IPS-18c (cell line): ENCODE data around the gene PRPH2.
"Not testable (repeated sequence)": the region's sequence is repeated elsewhere in the genome, so short reads cannot be mapped to it uniquely, and the experiment has no call there.

Experiments
- H3K4me3 ChIP-seq: 2 replicates; pipeline ENCODE4 v1.7.0; 2013; ENCODE audit warnings: low read depth, mild to moderate bottlenecking, low read length, moderate library complexity; ENCODE audit not compliant: insufficient read depth
- H3K9me3 ChIP-seq: one replicate; pipeline ENCODE4 v1.6.1; 2013; ENCODE audit warnings: mild to moderate bottlenecking, low read length, moderate library complexity; ENCODE audit not compliant: control insufficient read depth, insufficient read depth

Gene PRPH2

GRCh38 chr6:42709871-42710270 lies 12.5 kb downstream of the PRPH2 start:
- Histone ChIP-seq H3K9me3 (peaks cover 2% of the 10 kb centered on the region), H3K4me3 (no peak overlapping the region)

DNA sequence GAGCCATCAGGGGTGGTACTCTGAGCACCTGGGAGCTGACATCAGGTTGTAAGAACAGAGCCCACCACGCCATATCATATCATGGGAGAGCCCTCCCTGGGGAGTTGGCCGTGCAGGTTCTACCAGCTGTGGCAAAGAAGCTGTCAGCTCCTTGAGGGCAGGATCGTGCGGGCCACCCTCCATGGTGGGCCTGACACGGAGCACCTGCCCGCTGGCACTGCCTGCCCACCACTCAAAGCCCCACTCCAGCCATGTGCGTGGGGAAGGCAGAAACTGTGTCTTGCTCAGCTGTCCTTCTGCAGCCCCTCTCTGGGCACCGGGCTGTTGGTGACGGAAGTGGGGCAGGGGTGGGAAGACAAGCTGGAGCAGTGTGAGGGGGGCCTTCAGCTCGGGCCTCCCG lies 14.3 kb downstream of the PRPH2 start:
- no peak overlapping the region for H3K4me3 ChIP-seq
- H3K9me3 ChIP-seq: peaks cover 2% of the 10 kb centered on the region

- peaks cover 2% of the 10 kb centered on the region for H3K9me3 ChIP-seq
These were observed 14.8 kb downstream of the PRPH2 start for GRCh38 chr6:42707595-42707994.

DNA sequence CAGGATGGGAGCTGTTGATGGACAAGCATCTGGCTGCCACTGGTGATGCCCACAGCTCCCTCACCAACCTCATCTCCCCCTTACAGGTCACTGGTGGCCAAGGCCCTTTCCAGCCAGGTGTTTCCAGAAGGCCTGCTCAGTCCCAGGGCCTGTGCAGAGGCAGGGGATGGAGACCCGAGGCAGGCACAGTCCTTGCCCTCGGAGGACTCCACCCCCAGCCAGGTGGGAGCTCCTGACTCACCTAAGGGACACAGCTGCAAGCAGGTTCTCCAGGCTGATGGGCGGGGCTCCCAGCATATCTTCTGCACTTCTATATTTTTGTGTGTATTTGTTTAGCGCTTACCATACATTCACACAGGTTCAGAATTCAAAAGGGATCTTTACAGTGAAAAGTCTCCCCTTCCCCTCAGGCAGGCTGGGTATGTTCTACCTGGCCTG lies 17.4 kb downstream of the PRPH2 start:
- no peaks in the 10 kb centered on the region for H3K9me3 ChIP-seq
- H3K4me3 ChIP-seq: no peak overlapping the region

More at GRCh38 chr6:42707595-42707994, 14.8 kb downstream of the PRPH2 start:
- H3K4me3 ChIP-seq: no peak overlapping the region

- Histone ChIP-seq H3K9me3 (no peaks in the 10 kb centered on the region), H3K4me3 (peak overlapping the region; percentile 59)
These were observed 18.0 kb downstream of the PRPH2 start for GRCh38 chr6:42704251-42704936.

DNA sequence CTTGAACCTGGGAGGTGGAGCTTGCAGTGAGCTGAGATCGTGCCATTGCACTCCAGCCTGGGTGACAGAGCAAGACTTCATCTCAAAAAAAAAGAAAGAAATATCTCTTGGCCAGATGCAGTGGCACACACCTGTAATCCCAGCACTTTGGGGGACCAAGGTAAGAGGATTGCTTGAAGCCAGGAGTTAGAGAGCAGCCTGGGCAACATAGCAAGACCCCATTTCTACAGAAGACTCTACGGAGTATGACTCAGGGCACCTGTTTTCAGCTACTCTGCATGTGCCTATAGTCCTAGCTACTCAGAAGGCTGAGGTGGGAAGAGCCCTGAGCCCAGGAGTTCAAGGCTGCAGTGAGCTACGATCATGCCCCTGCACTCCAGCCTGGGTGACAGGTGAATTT lies 19.6 kb downstream of the PRPH2 start:
- not testable (repeated sequence) for H3K4me3 ChIP-seq, H3K9me3 ChIP-seq

GRCh38 chr6:42702200-42702599 lies 20.2 kb downstream of the PRPH2 start:
- H3K9me3 ChIP-seq: no peaks in the 10 kb centered on the region

GRCh38 chr6:42698217-42698616 lies 24.2 kb downstream of the PRPH2 start:
- Histone ChIP-seq H3K4me3 (no peak overlapping the region), H3K9me3 (no peaks in the 10 kb centered on the region)

More at GRCh38 chr6:42702200-42702599, 20.2 kb downstream of the PRPH2 start:
- H3K4me3 ChIP-seq: no peak overlapping the region

GRCh38 chr6:42697268-42697655 lies 25.1 kb downstream of the PRPH2 start:
- no peaks in the 10 kb centered on the region for H3K9me3 ChIP-seq
- H3K4me3 ChIP-seq: no peak overlapping the region

DNA sequence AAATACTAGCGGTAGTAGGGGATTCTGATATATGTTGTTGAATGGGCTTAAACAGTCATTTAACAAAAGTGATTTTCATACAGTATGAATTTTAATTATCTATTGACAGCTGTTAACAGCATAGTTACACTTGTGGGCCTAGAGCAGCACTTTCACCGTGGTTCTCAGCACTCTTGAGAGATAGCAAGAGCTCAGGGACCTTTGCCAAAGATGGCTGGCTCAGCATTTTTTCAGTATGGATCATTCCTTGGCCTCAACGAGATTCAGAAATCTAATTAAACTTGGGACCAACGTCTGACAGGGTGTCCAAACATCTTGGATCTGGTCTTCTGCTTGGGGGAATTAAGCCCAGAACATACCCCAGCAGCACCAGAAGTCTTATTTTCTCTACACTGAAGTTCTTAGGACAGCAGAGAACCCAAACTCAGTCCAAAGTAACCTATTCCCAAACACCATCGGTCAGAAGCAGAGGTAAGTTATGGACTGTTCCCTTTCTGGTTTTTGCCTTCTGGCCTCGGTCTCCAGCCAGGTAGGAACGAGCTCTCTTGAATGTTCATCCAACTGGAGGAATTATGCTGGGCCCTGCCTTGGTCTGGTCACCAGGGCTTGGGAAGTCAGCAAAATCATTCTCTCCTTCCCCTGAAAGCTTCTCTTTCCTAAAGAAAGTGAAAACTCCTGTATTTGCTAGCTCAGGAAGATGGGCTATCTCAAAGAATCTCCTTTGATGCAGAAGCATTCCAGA lies 25.7 kb downstream of the PRPH2 start:
- no peak overlapping the region for H3K4me3 ChIP-seq

DNA sequence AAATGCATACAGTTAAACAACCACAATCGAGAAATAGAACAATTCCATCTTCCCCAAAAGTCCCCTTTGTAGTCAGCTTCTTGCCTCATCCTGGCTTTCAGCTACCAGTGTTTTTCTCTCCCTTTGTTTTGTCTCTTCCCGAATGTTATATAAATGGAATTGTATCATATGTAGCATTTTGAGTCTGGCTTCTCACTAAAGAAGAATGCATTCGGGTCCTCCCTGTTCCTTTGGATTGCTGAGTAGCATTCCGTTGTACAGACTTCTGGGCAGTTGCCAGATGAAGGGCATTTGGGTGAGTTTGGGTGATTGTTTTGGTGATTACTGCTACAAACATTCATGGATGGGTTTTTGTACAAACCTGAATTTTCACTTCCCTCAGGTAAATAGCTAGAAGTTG lies 27.8 kb downstream of the PRPH2 start:
- no peaks in the 10 kb centered on the region for H3K9me3 ChIP-seq
- H3K4me3 ChIP-seq: no peak overlapping the region

More for the DNA sequence above, 25.7 kb downstream of the PRPH2 start:
- no peaks in the 10 kb centered on the region for H3K9me3 ChIP-seq

- Histone ChIP-seq H3K9me3 (no peaks in the 10 kb centered on the region), H3K4me3 (no peak overlapping the region)
These were observed 28.6 kb downstream of the PRPH2 start for GRCh38 chr6:42693725-42694323.

GRCh38 chr6:42692137-42692911 lies 30.1 kb downstream of the PRPH2 start:
- no peak overlapping the region for H3K4me3 ChIP-seq
- no peaks in the 10 kb centered on the region for H3K9me3 ChIP-seq

DNA sequence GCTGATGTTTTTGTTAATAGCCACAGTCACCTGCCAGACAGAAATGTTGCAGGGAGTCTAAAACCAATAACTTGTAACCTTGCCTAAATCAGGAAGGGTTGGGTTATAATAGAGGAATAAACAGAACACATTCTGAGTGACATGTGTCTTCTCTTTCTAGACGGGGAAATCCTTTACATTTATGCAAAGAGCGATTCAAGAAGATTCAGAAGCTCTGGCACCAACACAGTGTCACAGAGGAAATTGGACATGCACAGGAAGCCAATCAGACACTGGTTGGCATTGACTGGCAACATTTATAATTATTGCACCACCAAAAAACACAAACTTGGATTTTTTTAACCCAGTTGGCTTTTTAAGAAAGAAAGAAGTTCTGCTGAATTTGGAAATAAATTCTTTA lies 31.5 kb downstream of the PRPH2 start:
- Histone ChIP-seq H3K9me3 (no peaks in the 10 kb centered on the region), H3K4me3 (no peak overlapping the region)

DNA sequence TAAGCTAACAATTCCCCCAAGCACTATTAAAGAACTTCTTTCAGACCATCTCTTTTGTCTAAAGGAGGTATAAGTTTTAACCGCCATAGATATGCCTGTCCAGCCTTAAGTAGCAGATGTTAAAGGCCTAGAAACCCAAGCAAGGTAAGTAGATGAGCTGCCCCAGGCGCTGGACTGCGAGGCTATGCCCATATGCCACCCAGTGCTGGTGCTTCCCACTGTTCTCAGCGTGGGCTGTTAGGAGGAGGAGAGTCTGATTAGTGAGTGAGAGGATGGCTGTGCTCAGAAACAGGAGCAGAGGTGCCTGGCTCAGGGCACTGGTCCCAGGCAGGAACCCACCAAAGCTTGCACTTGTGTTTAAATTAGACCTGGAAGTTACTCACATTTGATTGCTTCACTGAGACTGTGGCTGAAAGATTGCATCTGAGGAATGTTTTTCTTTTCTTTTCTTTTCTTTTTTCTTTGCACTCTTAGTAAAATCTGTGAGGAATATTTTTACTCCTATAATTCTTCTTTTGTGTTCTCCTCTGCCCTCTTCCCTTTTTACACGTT lies 32.2 kb downstream of the PRPH2 start:
- no peaks in the 10 kb centered on the region for H3K9me3 ChIP-seq
- H3K4me3 ChIP-seq: no peak overlapping the region

- Histone ChIP-seq H3K9me3 (no peaks in the 10 kb centered on the region), H3K4me3 (no peak overlapping the region)
These were observed 33.0 kb downstream of the PRPH2 start for GRCh38 chr6:42689371-42689770.

DNA sequence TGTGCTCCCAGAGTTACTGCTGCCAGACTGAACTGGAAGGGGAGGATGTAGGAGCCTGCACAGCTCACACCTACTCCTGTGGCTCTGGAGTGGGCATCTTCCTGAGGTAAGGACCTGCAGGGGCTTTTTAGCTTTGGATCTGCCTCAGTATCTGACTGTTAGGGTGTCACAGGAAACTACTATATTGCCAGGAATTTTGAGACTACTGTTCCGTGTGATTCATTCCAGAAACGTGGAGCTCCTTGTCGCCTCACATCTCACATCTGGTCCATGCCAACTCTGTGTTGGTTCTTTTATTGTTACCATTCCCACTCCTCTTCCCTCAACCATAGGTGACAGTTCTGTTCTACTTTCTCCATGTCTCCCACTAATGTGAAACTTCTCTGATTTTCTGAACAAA lies 34.1 kb downstream of the PRPH2 start:
- Histone ChIP-seq H3K4me3 (no peak overlapping the region), H3K9me3 (no peaks in the 10 kb centered on the region)
